Duodenal mucosa (tissue), 2 donors: Measurements from ENCODE around the gene MEA1.

Experiments
- H3K27ac ChIP-seq: one replicate; pipeline ENCODE4 v1.7.0; 2013; ENCODE audit warnings: low read depth, low read length
- H3K27me3 ChIP-seq, 2 donors: one replicate each; pipeline ENCODE4 v1.7.0; 2013; ENCODE audit warnings: low read length in 2 of 2, control low read depth in 1 of 2; ENCODE audit not compliant: insufficient read depth in 2 of 2, control insufficient read depth in 1 of 2
- H3K36me3 ChIP-seq, 2 donors: one replicate each; pipeline ENCODE4 v1.7.0; 2013; ENCODE audit warnings: low read length in 2 of 2, control low read depth in 1 of 2; ENCODE audit not compliant: insufficient read depth in 2 of 2, control insufficient read depth in 1 of 2
- H3K4me1 ChIP-seq, 2 donors: one replicate each; pipeline ENCODE4 v1.7.0; 2013; ENCODE audit warnings: low read length in 2 of 2, control low read depth in 1 of 2; ENCODE audit not compliant: insufficient read depth in 2 of 2, control insufficient read depth in 1 of 2
- H3K4me3 ChIP-seq, 2 donors: one replicate each; pipeline ENCODE4 v1.7.0; 2013; ENCODE audit warnings: low read length in 2 of 2, low read depth in 1 of 2
- H3K9ac ChIP-seq, 2 donors: one replicate each; pipeline ENCODE4 v1.7.0; 2013; ENCODE audit warnings: low read length in 2 of 2, low read depth in 1 of 2
- H3K9me3 ChIP-seq, 2 donors: one replicate each; pipeline ENCODE4 v1.7.0; 2013; ENCODE audit warnings: low read length in 2 of 2, control low read depth in 1 of 2; ENCODE audit not compliant: control insufficient read depth in 1 of 2

The MEA1 gene

DNA sequence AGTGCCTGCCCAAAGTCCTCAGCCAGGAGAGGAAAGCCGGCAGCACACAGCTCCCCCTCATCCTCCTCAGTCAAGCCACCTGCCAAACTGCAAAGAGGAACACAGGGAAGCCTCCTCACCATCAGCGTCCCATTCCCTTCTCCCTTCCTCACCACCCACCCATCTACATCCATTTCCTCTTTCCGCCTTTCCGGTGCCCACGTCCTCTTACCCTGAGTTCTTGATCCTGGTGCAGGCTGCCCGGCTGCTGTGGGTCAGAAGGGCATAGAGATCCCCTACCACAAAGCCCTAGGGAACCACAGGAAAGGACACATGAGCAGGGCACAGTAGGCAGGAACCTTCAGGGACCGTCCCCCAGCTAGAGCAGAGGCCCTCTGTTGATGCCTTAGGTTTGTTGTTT lies 47.2 kb downstream of the MEA1 start:
- Histone ChIP-seq H3K27ac (no peak overlapping the region), H3K9me3 (no peaks in the 10 kb centered on the region), H3K4me1 (no peaks in the 10 kb centered on the region), H3K4me3 (no peak overlapping the region), H3K27me3 (no peaks in the 10 kb centered on the region), H3K9ac (no peak overlapping the region), H3K36me3 (peaks cover 22 to 61% of the 10 kb centered on the region in 2 donors)

DNA sequence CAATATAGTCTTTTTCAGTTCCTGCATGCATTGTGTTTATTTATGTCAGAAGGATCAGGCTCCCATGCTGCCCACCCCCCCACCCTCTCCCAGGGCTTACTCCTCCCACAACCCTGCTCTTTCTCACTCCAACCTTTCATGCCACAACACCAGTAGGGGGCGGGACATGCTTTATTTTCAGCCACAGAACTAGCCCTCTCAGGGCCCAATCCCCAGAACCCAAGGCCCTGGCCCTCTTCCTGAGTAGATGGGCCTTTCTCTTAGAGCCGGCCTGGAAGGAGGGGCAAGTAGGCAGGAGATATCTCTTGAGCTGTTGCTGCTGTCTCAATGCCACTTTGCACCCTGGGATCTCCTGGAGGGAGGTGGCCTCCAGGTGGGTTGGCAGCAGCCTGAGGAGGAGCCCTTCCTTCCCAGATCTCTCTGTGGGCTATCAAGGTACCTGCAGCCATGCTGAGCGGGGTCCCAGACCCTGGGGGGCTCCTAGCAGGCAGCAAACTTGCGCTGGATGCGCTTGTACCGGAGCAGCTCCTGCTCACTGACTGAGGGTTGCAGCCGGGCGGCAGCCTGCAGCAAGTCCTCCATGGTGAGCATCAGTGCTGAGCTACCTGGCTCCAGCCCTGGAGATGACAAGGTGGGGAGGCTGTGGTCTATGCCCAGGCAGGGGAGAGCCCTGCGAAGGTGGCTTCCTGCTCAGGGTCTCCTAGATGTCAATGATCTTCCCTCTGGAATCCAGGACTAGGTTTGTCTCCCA lies 49.7 kb downstream of the MEA1 start:
- no peaks in the 10 kb centered on the region for H3K27me3 ChIP-seq
- H3K36me3 ChIP-seq, result peaks cover 22 to 50% of the 10 kb centered on the region in 2 donors
- H3K4me1 ChIP-seq, result peaks cover 6 to 19% of the 10 kb centered on the region in 2 donors
- H3K4me3 ChIP-seq, result no peak overlapping the region
- no peak overlapping the region for H3K27ac ChIP-seq
- H3K9ac ChIP-seq, result no peak overlapping the region
- no peaks in the 10 kb centered on the region for H3K9me3 ChIP-seq

- Histone ChIP-seq H3K4me3 (no peak overlapping the region), H3K4me1 (peaks cover 6 to 19% of the 10 kb centered on the region in 2 donors), H3K27me3 (no peaks in the 10 kb centered on the region), H3K9ac (no peak overlapping the region), H3K9me3 (no peaks in the 10 kb centered on the region), H3K36me3 (peaks cover 22 to 43% of the 10 kb centered on the region in 2 donors), H3K27ac (no peak overlapping the region)
Measured at GRCh38 chr6:42963179-42963854, 50.4 kb downstream of the MEA1 start.

DNA sequence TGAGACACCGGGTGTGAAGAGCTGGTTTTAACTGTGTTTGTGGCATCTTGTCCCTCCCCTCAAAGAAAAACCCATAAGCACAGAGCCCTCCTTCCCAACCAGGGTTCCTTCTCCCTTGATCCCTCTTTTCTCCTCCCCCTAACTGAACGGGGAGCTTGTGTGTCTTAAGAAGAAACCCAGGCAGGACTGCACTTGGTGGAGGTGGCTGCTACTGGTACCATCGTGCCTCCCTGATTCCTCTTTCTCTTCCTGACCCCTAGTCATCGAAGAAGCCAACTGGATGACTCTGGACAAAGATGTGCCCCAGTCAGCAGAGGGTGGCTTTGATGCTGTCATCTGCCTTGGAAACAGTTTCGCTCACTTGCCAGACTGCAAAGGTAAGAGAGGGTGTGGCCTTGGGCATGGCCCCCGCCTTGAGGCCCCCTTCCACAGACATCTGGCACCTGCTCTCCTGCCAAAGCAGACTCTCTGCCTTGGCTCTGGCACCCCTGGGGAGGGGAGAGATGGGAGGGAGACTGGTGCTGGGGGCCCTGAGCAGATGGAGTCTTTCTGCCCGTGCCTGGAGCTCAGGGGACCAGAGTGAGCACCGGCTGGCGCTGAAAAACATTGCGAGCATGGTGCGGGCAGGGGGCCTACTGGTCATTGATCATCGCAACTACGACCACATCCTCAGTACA lies 51.1 kb downstream of the MEA1 start:
- no peak overlapping the region for H3K4me3 ChIP-seq
- peaks cover 22 to 38% of the 10 kb centered on the region in 2 donors for H3K36me3 ChIP-seq
- H3K9ac ChIP-seq, result no peak overlapping the region
- no peaks in the 10 kb centered on the region for H3K9me3 ChIP-seq
- no peaks in the 10 kb centered on the region for H3K27me3 ChIP-seq
- no peak overlapping the region for H3K27ac ChIP-seq
- peaks cover 6 to 19% of the 10 kb centered on the region in 2 donors for H3K4me1 ChIP-seq

- H3K4me1 ChIP-seq, result peaks cover 6 to 19% of the 10 kb centered on the region in 2 donors
- H3K27ac ChIP-seq, result no peak overlapping the region
- H3K4me3 ChIP-seq, result no peak overlapping the region
- no peak overlapping the region for H3K9ac ChIP-seq
- H3K36me3 ChIP-seq, result peaks cover 18 to 33% of the 10 kb centered on the region in 2 donors
- no peaks in the 10 kb centered on the region for H3K9me3 ChIP-seq
- no peaks in the 10 kb centered on the region for H3K27me3 ChIP-seq
Measured at GRCh38 chr6:42962096-42962495, 51.6 kb downstream of the MEA1 start.
